GM19099 (cell line): ENCODE measurements around the gene ZNF804A.
A peak's percentile ranks its signal among the peaks of the same experiment; 100 is the strongest.

Experiments used
- POLR2A ChIP-seq: IDR thresholded peaks from 3 replicates; pipeline ENCODE4 v1.6.1; 2011; ENCODE audit warnings: low read depth; ENCODE audit not compliant: insufficient read length; ENCODE audit errors: extremely low read depth

The ZNF804A gene

DNA sequence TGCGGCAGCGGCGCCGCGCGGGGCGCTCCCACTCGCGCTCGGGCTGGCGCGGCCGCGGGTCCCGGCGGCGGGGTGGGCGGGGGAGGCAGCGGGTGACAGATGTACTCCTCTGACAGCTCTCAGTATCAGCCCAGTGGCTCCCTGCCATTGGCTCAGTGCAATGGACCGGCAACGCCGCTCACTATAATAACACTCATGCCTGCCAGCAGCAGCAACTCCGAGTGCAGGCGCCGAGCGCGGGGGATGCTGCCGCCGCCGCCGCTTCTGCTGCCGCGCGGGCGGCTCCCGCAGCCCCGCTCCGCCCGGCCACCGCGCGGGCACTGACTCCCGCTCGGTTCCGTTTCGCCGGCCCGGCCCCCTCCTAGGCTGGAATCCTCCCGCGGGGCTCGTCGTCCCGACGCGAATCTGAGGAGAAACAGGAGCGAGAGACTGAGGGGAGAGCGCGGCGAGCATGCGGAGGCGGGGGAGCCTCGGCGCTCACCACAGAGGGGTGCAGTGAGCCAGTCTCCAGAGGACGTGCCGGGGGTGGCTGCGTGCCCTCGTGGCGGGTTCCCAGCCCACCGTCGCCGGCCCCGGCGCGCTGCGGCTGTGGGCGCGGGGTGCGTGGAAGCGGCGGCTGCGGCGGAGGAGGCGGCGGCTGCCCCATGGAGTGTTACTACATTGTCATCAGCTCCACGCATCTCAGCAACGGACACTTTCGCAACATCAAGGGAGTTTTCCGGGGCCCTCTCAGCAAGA is at the start of gene ZNF804A:
Gene ZNF804A (plus strand): TSS at position 214 of the 738 bp plus-strand sequence. CDS start 431 bp downstream, at position 645.
- peak; percentile 98 for TF ChIP-seq POLR2A

DNA sequence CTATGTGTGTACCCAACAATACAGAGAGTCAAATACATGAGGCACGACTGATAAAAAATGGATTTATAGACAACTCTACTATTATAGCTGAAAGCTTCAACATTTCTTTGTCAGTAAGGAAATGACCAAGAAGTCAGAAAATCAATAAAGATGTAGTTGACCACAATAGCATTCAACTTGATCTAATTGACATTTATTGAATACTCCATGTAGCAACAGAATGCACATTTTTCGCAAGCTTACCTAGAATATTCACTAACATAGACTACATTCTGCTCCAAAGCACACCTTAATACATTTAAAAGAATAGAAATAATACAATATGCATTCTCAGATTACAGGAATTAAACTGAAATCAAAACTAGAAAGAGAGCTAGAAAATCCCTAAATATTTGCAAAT is 49.2 kb upstream of the ZNF804A start:
- no peak for TF ChIP-seq POLR2A

GRCh38 chr2:184551626-184552025 is 46.7 kb upstream of the ZNF804A start:
- no peak for TF ChIP-seq POLR2A

- no peak for TF ChIP-seq POLR2A
These were observed 43.6 kb upstream of the ZNF804A start for GRCh38 chr2:184554736-184555135.

DNA sequence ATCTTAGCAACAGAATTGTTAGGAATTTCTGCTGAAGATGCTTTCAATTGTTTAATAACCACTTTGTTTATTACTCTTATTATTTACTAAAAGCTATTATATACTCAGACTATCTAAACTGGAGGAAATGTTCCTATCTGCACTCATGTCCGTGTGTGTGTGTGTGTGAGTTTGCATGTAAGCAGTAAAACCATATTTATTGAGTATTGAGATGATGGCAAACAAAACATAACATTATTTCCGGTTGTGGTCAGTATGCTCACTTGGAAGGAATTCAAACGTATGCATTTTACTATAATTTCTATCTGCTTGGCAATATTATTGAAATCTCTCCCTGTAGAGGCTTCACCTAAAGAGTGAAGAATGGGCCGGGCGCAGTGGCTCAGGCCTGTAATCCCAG is 43.0 kb upstream of the ZNF804A start:
- no peak for TF ChIP-seq POLR2A

- TF ChIP-seq POLR2A, result no peak
These were observed 41.7 kb upstream of the ZNF804A start for GRCh38 chr2:184556639-184557038.

- TF ChIP-seq POLR2A, result no peak
These were observed 39.4 kb upstream of the ZNF804A start for GRCh38 chr2:184558713-184559464.

DNA sequence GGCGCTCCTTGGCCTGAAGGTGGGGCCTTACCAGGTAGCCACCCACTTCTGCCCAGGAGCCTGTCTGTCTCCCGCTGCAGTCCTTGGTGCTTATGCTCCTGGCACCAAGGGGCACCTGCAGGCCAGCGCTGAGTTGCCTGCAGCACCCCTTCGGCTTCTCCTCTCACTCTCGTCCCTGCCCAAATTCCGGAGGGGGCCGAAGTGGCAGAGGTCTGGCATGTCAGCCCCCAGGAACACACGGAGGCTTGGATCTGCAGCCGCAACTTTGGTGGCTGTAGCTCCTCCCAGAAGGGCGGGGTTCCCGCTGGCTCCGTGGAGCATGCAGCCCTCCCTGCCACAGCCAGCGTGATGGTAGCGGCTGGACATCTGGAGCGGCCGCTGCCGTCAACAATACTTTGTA is 37.7 kb upstream of the ZNF804A start:
- TF ChIP-seq POLR2A, result no peak

- TF ChIP-seq POLR2A, result no peak
These were observed 35.8 kb upstream of the ZNF804A start for GRCh38 chr2:184562532-184562931.

GRCh38 chr2:184564092-184564491 is 34.2 kb upstream of the ZNF804A start:
- TF ChIP-seq POLR2A, result no peak

DNA sequence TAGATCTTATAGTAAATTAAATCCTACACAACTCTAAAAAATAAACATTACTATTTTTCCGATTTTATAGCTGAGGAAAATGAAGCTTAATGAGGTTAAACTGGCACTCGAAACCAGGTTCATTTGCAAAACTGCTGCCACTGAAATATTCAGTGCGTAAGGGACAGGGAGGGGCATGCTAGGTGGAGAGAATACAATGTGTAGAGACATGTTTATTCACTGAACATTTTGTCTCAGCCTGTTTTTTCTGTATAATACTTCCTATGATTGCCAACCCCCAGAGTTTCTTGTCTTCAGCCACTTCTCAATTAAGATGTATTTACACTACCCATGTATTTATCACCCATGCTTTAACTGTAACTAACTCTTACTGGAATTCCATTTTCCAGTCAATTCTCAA is 31.6 kb upstream of the ZNF804A start:
- no peak for TF ChIP-seq POLR2A

GRCh38 chr2:184577056-184577455 is 21.3 kb upstream of the ZNF804A start:
- TF ChIP-seq POLR2A, result no peak

- no peak for TF ChIP-seq POLR2A
These were observed 20.6 kb upstream of the ZNF804A start for GRCh38 chr2:184577743-184578142.

- no peak for TF ChIP-seq POLR2A
These were observed 19.1 kb upstream of the ZNF804A start for GRCh38 chr2:184579226-184579625.

DNA sequence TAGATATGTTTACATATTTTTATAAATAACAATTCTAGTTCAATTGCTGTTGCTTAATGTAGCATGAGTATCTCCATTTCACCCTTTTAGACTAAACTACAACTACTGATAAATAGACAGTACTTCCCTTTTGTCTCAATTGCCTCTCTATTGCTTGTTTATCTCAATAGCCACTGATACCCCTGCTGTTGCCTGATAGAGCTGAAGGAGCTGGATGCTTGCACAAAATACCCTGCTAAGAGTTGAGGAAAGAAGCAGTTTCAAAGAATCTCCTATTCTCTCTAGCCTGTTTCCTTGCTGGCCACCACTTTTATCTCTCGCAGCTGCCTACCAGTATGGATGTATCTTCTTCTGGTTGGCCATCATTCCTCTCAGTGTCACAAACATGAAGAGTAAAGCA is 16.9 kb upstream of the ZNF804A start:
- no peak for TF ChIP-seq POLR2A

DNA sequence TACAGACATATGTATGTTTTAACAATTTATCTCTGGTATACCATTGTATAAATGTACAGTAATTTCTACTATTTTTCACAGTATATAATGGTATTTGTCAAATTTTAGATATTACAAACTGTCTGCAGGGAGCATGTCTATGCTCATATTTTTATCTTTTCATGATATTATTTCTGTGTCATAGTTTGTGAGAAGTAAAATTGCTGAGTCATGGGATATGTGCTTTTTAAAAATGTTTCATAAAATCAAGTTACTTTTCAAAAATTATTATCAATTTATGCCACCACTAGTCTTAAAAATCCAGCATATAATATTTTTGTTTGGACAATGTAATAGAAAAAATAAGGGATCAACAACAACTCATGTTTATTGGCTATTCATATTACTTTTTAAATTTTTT is 9.1 kb upstream of the ZNF804A start:
- TF ChIP-seq POLR2A, result no peak

GRCh38 chr2:184596819-184597411 is 1.4 kb upstream of the ZNF804A start:
- no peak for TF ChIP-seq POLR2A

GRCh38 chr2:184597571-184597991 is 748 bp upstream of the ZNF804A start:
- TF ChIP-seq POLR2A, result no peak
